IPS DF 4.7 (cell line): ENCODE data around the gene SDF2L1.
"Not testable (repeated sequence)": the region's sequence is repeated elsewhere in the genome, so short reads cannot be mapped to it uniquely, and the experiment has no call there.

Source experiments
- DNase-seq: peaks from one replicate; pipeline ENCODE4 v3.0.0-alpha.2; 2013; ENCODE audit warnings: low spot score; ENCODE audit errors: extremely low read depth

The SDF2L1 gene

GRCh38 chr22:21641789-21642583 lies at the start of gene SDF2L1:
SDF2L1 (plus strand) TSS chr22:21642302; CDS start chr22:21642337, 35 bp downstream.
- no peak for DNase-seq

GRCh38 chr22:21592422-21592821 lies 49.7 kb upstream of the SDF2L1 start:
- no peak for DNase-seq

GRCh38 chr22:21593406-21594232 lies 48.5 kb upstream of the SDF2L1 start:
- DNase-seq: no peak

GRCh38 chr22:21594865-21595452 lies 47.1 kb upstream of the SDF2L1 start:
- DNase-seq: no peak

- DNase-seq: not testable (repeated sequence)
Measured at GRCh38 chr22:21596356-21597135, 45.6 kb upstream of the SDF2L1 start.

- no peak for DNase-seq
Measured at GRCh38 chr22:21598302-21598701, 43.8 kb upstream of the SDF2L1 start.

- no peak for DNase-seq
Measured at GRCh38 chr22:21599053-21599893, 42.8 kb upstream of the SDF2L1 start.

- no peak for DNase-seq
Measured at GRCh38 chr22:21602579-21602978, 39.5 kb upstream of the SDF2L1 start.

GRCh38 chr22:21603973-21604372 lies 38.1 kb upstream of the SDF2L1 start:
- DNase-seq: no peak

- DNase-seq: no peak
Measured at GRCh38 chr22:21605887-21606564, 36.1 kb upstream of the SDF2L1 start.

- DNase-seq: no peak
Measured at GRCh38 chr22:21606775-21607174, 35.3 kb upstream of the SDF2L1 start.

GRCh38 chr22:21609556-21610157 lies 32.4 kb upstream of the SDF2L1 start:
- DNase-seq: not testable (repeated sequence)

- no peak for DNase-seq
Measured at GRCh38 chr22:21611210-21611977, 30.7 kb upstream of the SDF2L1 start.

GRCh38 chr22:21612858-21613257 lies 29.2 kb upstream of the SDF2L1 start:
- DNase-seq: no peak

GRCh38 chr22:21613553-21614233 lies 28.4 kb upstream of the SDF2L1 start:
- no peak for DNase-seq

- DNase-seq: no peak
Measured at GRCh38 chr22:21615731-21616130, 26.4 kb upstream of the SDF2L1 start.

GRCh38 chr22:21617337-21617736 lies 24.8 kb upstream of the SDF2L1 start:
- DNase-seq: not testable (repeated sequence)

- no peak for DNase-seq
Measured at GRCh38 chr22:21621025-21621424, 21.1 kb upstream of the SDF2L1 start.
